CD4-positive, alpha-beta T cell treated with Interleukin-1 beta for 1 hour (primary cell): ENCODE measurements around the gene CHRNA9.
"Not testable (repeated sequence)": the region's sequence is repeated elsewhere in the genome, so short reads cannot be mapped to it uniquely, and the experiment has no call there.

Experiments used
- DNase-seq, 2 donors: peaks; one replicate each; pipeline ENCODE4 v3.0.0-alpha.2; 2020 to 2022

CHRNA9 gene, protein sequence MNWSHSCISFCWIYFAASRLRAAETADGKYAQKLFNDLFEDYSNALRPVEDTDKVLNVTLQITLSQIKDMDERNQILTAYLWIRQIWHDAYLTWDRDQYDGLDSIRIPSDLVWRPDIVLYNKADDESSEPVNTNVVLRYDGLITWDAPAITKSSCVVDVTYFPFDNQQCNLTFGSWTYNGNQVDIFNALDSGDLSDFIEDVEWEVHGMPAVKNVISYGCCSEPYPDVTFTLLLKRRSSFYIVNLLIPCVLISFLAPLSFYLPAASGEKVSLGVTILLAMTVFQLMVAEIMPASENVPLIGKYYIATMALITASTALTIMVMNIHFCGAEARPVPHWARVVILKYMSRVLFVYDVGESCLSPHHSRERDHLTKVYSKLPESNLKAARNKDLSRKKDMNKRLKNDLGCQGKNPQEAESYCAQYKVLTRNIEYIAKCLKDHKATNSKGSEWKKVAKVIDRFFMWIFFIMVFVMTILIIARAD

DNA sequence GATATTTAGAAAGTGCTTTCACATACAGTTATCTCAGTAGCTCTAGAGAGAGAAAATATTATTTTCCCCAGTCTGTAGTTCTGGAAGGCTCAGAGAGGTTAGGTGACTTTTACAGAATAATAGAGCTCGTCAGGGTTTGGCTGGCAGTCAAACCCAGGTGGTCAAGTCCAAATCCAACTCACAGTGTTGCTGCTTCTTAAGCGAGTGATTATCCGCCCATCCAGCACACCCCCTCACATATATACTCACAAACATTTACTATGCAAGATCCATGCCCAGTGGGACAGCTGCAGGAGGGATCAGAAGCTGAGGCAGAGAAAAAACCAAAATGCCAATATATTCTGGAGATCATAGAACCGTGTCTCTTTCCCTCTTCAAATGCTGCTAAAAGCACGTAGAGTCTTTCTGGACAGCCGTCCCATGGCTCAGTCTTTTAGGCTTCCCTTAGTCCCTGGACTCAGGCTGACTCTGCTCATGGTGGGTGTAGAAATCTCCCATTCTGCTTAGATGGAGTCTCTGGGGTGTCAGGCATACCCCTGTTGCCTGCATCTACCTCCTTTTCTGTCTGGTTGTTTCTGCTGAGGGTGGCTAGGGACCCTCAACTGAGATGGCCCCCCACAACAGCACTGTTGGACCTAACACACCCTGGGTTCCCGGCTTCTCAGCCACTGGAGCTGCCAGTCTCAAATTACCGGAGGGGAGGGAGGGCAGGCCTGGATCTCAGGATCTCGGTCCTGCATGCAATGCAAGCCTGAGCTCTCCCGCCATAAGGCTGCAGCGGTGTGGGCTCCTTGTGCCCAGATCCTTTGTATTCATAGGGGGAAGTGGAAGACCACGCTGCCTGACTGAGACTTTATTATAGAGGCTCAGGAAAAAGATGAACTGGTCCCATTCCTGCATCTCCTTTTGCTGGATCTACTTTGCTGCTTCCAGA lies at the start of gene CHRNA9:
Gene CHRNA9, plus strand, starts transcription at position 743 of the 934 bp plus-strand sequence. Its CDS starts 135 bp downstream, at position 878.
- no peak for DNase-seq

DNA sequence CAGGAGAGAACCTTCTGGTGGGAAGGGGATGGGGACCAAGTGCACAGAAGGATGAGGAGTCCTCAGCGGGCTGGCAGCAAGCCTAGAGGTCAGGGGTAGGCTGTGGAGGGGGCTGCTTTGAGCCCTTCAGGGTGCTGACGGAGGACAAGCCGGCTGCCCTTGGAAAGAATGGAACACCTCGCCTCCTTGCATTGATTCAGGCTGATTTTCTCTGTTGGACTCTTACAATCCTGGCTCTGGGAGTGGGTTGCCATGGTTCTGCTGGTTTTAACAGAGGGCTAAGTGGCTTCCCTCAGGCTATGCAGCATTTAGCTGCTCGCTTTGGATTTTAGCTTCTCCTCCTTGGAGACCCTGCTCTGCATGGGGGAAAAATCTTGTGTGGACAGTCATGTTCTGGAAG lies 49.4 kb upstream of the CHRNA9 start:
- DNase-seq, result no peak

DNA sequence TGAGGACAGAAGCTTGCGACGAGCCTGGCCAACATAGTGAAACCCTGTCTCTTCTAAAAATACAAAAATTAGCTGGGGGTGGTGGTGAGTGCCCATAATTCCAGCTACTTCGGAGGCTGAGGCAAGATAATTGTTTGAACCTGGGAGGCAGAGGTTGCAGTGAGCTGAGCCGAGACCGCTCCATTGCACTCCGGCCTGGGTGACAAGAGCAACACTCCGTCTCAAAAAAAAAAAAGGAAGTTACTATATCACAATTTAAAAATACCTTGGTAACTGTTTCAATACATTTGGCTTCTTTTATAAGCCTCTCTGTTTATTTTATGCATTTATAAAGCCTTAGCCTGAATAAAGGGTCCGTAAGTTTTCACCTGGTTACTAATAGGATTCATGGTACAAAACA lies 46.6 kb upstream of the CHRNA9 start:
- DNase-seq, result no peak

DNA sequence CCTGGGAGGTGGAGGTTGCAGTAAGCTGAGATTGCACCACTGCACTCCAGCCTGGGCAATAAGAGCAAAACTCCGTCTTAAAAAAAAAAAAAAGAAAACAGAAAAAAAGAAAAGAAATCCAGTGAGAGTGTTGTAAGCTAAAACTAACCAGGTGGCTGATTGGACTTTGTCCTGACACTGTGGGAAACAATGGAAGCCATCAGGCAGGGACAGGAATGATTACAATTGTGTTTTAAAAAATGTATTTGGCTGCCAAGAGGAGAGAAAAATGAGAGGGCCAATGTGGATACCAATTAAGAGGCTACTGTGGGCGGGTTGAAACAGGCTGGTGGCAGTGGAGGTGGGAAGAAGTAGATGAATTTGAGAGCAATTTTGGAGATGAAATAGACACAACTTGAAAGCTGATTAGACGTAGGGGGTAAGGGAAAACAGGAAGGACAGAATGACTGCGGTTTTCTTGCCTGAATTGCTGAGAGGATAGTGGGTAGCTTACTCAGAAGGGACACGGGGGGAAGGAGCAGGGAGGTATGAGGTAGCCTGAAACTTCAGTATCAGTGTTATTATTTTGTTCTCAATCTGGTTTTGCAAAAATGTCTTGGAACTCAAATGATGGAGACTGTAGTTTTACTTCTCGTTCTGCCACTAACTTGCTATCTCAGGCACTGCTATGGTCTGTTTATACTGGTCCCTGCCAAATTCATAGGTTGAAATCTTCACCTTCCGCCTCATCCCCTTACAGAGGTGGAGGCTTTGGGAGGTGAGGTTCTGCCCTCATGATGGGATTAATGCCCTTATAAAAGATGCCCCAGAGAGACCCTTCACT lies 45.6 kb upstream of the CHRNA9 start:
- DNase-seq, result peak; percentile 31 to 33

DNA sequence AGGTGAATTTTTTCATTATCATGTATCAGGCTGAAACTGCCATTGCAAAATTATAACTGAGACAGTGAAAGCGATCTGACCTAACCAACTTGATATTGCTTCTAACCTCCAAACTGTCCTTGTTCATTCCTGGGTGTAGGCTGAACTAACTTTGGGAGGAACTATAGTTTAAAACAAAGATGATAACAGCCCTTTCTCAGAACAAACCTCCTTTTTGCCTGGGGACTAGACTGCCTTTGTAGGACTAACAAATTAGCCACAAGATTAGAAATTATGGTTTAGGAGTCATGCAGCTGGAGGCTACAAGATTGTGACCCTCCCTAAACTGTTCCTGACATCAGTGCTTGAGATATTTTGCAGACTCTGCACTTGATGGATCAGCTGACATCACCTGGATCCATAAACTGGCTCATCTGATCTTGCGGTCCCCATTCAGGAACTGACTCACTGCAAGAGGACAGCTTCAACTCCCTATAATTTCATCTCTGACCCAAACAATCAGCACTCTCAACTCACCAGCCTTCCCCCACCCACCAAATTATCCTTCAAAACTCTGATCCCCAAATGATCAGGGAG lies 44.4 kb upstream of the CHRNA9 start:
- DNase-seq, result not testable (repeated sequence)

DNA sequence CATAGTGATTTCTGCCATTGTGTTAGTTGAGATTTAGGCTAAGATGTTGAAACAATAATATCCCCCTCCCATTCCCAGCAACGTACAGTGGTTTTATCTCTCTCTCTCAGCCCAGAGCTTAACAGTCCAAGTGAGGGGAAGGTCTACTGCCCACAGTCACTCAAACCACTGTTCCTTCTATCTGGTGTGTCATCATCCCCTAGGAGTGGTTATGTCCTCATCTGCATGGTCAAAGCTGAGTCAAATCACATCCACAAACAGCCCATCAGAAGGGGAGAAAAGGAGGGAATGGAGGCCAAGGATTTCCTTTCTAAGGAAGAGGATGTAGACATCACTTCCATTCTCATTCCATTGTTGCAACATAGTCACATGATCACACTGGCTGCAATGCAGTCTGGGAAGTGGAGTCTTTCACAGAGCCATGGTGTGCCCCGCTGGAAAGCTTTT lies 42.8 kb upstream of the CHRNA9 start:
- no peak for DNase-seq

DNA sequence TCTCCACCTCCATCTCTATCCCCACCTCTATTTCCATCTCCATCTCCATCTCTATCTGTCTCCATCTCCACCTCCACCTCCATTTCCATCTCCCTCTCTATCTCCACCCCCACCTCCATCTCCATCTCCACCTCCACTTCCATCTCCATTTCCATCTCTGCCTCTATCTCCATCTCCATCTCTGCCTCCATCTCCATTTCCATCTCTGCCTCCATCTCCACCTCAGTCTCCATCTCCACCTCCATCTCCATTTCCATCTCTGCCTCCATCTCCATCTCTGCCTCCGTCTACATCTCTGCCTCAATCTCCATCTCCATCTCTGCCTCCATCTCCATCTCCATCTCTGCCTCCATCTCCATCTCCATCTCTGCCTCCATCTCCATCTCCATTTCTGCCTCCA lies 40.8 kb upstream of the CHRNA9 start:
- no peak for DNase-seq

DNA sequence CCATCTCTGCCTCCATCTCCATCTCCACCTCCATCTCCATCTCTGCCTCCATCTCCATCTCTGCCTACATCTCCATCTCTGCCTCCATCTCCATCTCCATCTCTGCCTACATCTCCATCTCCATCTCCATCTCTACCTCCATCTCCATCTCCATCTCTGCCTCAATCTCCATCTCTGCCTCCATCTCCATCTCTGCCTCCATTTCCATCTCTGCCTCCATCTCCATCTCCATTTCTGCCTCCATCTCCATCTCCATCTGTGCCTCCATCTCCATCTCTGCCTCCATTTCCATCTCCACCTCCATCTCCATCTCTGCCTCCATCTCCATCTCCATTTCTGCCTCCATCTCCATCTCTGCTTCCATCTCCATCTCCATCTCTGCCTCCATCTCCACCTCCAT lies 40.1 kb upstream of the CHRNA9 start:
- DNase-seq, result not testable (repeated sequence)

DNA sequence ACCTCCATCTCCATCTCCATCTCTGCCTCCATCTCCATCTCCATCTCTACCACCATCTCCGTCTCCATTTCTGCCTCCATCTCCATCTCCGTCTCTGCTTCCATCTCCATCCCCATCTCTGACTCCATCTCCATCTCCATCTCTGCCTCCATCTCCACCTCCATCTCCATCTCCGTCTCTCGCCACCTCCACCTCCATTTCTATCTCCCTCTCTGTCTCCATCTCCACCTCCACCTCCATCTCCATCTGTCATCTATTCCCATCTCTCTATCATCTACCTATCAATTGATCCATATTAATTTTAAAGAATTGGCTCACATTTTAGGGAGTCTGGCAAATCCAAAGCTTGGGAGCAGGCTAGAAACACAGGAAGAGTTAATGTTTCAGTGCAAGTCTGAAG lies 39.6 kb upstream of the CHRNA9 start:
- no peak for DNase-seq

DNA sequence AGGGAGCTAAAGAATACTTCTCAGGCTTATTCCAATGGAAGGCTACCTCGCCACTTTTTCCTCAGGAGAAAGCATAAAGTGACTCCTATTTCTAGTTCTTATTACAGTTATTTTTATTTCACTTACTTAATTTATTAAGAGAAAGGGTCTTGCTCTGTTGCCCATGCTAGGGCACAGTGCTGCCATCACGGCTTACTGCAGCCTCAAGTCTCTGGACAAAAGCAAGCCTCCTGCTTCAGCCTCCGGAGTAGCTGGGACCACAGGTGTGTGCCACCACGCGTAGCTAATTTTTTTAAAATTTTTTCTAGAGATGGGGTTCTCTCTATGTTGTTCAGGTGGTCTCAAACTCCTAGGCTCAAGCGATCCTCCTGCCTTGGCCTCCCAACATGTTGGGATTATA lies 36.0 kb upstream of the CHRNA9 start:
- DNase-seq, result no peak

DNA sequence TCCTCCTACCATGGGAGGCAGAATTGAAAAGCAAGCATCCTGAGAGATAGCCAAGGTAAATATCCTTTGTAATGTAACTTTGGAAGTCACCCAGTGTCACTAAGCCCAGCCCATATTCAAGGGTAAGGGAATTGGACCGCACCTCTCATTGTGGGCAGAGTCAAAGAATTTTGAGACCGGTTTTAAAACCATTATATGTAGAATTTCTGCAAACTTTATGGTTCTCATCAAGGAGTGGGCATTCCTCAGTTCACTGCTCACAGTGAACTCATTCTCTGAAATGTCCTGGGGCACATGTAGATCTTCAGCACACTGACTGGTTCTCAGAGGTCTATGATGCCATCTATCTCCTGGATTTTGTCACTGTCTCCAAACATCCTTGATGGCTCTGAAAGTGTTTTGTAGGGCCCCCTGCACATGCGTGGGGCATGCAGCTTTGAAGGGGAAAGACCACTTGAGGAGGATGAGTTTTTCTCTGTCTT lies 35.3 kb upstream of the CHRNA9 start:
- DNase-seq, result no peak

DNA sequence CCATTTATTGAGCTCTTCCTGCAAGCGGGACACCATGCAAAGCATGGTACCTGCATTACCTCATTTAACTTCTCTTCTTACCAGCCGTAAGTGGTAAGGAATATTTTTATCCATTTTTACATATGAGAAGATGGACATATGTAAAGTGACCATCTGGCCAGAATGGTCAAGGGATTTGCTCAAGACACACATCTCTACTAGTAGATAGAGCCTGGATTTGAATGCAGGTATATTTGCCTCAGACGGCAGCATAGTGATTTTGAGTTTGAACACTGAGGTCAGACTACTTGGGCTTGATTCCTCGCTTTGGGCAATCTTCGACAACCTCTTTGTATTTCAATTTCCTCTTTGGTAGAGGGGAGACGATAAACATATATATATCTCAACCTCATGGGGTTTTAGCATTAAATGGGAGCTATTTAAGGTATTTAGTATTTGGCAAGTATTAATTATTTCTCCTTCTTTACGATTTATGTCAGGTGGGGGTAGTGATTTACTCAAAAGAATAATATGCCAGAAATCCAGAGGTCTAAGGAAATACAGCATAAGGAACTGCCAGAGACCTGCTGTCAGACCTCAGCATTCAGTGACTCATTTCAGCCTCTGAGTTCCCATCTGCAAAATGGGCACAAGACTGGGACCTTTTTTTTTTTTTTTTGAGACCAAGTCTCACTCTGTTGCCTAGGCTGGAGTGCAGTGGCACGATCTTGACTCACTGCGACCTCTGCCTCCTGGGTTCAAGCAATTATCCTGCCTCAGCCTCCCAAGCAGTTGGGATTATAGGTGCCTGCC lies 34.6 kb upstream of the CHRNA9 start:
- DNase-seq, result no peak

DNA sequence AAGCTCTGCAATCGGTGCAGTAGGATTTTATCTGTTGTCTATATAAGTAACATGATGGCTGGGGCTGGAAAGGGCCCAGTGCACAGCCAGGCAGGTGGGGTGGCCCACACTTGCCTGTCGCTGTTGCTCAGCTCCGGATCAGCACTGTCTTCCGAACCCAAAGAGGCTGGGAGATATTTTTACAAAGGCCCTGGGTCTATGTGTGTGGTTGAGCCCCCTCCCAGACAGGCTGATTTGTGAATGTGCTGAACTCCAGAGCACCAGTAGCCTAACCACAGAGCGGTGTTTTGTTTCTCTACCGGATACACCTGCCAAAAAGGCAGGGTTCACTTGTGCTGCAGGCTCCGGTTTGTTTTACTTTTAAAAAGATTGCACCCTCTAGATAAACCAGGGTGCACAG lies 33.5 kb upstream of the CHRNA9 start:
- peak; percentile 82 to 88 for DNase-seq

DNA sequence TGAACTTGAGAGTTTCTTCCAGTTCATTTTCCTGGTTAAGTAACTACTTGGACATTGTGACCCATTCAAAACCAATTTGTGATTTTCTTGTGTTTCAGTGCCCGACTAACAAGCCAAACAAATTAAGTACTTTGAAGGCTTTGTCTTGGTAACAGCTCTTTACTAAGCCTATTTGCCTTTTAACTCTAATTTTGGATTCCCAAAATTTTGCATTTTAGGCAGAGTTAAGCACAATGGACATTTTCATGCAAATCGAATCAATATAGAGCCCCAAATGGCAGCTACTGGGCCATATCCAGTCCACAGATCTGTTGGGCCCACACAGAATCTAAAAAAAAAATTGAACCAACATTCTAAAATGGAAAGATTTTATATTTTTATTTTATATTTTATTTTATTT lies 31.4 kb upstream of the CHRNA9 start:
- DNase-seq, result no peak

DNA sequence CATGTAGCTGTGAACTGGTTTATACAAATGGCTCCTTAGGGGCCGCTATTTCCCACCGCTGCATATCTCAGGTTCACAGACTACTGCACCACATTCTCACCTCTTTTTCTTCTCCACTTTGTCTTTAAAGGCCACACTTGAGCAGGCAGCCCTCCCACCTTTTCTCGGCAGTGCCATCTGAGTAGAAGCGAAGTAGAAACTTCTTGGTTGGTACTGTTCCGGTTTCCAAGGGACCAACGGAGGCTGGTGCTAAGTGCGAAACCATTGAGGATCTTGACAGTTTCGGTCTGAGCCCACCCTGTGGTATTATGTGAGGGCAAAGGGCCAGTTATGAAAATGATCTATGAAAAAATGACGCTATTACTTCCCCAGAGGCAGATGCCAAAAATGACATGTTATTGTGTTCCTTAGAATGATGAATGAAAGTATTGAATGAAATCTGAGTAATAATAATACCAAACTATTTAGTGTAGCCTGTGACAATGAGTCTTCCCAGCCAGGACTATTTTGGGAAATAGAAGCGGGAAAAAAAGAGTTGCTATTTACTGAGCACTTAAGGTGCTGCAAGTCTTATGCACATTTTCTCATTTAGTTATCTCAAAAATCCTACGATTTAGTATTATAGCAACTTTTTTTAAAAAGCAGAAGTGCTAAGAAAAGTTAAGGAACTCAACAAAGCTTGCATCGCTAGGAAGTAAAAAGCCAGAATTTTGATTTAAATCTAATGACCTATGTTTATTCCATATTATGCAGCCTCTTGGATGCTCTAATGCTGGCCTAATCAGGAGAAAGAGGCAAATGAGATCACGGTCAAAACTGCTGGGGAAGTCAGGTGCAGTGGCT lies 29.6 kb upstream of the CHRNA9 start:
- peak; percentile 54 to 55 for DNase-seq

DNA sequence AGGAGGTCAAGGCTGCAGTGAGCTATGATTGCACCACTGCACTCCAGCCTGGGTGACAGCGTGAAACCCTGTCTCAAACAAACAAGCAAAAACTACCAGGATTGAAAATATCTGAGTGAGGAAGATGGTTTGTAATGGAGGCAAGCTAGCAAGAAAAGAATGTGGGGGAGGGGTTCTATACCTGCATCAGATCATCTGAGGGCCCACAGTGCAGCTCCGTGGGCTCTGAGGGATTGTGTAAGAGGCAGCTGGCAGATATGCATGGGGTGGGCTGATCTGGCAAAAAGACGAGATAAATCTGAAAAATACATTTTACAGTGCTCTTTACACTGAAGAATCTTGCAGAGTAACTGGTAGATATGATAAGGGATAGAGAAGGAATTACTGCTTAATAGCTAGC lies 28.9 kb upstream of the CHRNA9 start:
- no peak for DNase-seq

DNA sequence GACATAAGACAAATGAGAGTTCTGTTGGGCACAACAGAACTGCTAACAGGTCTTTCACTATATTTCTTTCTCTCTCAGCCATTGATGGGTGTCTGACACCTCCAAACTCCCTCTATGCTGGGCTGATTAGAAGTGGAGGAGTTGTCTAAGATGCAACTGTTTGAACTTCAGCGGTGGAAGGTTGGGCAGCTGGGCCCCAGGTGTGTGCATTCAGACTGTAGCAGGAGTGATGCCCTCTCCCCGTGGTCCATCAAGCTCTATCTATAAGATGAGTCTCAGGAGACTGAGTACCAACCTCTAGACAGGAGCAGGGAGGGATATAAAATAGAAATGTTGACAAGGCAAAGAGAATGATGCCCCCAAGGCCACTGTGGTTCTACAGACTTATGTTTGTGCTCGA lies 28.2 kb upstream of the CHRNA9 start:
- no peak for DNase-seq

DNA sequence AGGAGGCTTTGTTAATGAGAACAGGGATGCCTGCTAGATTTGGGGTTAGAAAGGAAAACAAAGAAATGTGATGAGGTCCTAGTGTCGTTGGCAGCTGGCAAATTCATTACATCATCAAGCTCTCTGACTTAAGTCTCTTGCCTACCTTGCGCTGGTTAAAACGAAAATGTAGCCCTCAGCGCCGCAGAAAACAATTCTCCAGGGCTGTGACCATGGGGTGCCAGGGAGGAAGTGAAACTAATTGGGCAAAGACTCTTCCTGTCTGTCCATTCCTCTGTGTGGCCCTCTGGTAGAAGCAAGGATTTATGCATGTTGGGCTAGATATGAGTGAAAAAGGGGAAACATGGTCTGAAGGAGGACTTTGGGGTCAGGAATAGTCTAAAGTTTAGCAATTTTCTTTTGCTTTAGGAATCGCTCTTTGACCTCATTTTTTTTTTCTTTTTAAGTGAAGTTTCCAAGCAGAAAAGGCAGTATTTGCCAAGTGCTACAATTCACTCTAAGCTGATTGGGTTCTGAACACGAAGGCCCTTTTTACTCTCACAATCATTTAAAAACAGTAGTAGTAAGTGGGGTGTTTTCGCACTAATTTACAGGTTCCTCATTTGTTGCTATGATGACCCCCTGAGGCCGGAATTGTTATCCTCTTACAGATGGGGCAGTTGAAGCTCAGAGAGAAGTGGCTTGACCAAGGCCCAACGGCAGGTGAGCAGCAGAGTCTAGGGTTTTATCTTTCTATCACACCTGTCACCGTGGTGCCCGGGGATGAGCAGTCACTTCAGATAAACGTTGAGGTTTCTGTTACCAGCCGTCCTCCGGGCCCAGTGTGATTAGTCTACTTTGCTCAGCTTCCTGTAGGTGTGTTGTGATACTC lies 27.3 kb upstream of the CHRNA9 start:
- peak; percentile 76 to 81 for DNase-seq

DNA sequence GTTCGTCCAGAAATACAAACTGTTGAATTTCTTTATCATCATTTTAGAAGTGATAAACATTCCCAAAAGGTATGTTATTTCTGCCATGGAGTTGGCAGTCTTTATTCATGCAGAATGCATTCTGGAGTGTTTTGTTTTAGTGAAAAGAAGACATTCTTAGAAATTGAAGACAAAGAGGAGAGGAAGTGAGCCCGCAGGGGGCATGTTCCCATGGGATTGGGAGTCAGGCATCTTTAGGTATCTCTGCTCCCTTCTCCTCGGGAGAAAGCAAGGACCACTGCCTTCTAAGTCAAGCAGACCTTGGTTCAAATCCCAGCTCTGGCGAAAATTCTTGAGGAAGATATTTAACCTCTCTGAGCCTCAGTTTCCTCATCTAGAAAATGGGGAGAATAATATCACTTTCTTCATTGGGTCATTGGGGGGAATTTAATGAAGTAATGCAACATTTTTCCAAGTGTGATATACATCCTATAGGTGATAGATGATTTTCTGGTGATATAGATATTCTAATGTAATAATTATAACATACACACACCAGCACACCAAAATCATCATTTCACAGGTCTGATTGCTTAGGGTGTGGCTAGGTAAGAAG lies 26.5 kb upstream of the CHRNA9 start:
- no peak for DNase-seq
